Osteocyte (in vitro differentiated cells): ENCODE results near the gene RPRD2. TPM values are rescaled to one million over a fixed set of nuclear protein-coding genes. Genes with fewer than 3 reads are reported as not detected.

Source experiments
- DNase-seq: peaks from one replicate; pipeline ENCODE4 v3.0.0; 2021; ENCODE audit warnings: mixed read lengths; ENCODE audit not compliant: unreplicated experiment; ENCODE audit errors: extremely low spot score
- H3K27ac Mint-ChIP-seq: one replicate; pipeline ENCODE4 v1.8.0; 2021; ENCODE audit warnings: mild to moderate bottlenecking, mixed read lengths; ENCODE audit not compliant: unreplicated experiment
- H3K27me3 Mint-ChIP-seq: one replicate; pipeline ENCODE4 v1.8.0; 2021; ENCODE audit warnings: mixed read lengths; ENCODE audit not compliant: unreplicated experiment
- H3K36me3 Mint-ChIP-seq: one replicate; pipeline ENCODE4 v1.8.0; 2021; ENCODE audit warnings: mixed read lengths; ENCODE audit not compliant: unreplicated experiment
- H3K4me1 Mint-ChIP-seq: one replicate; pipeline ENCODE4 v1.8.0; 2021; ENCODE audit warnings: mixed read lengths; ENCODE audit not compliant: unreplicated experiment
- H3K4me3 Mint-ChIP-seq: one replicate; pipeline ENCODE4 v1.8.0; 2021; ENCODE audit warnings: mild to moderate bottlenecking, moderate library complexity, mixed read lengths; ENCODE audit not compliant: unreplicated experiment
- H3K9me3 Mint-ChIP-seq: one replicate; pipeline ENCODE4 v1.8.0; 2021; ENCODE audit warnings: mixed read lengths; ENCODE audit not compliant: unreplicated experiment
- CTCF ChIP-seq: fragments of 200-600 bp; sonication (generic); IDR thresholded peaks from 2 replicates; pipeline ENCODE4 v1.5.0; 2021; ENCODE audit warnings: antibody characterized with exemption, mild to moderate bottlenecking, moderate library complexity
- total RNA-seq: library from RNA; stranded (reverse); gene quantifications from 2 replicates; pipeline ENCODE4 v1.2.1, GENCODE V29; 2021

The RPRD2 gene
- total RNA-seq, 1 donor from 2014 or later = 29.9 TPM

- no peak overlapping the region for H3K27ac Mint-ChIP-seq
- no peak overlapping the region for H3K4me3 Mint-ChIP-seq
- H3K27me3 Mint-ChIP-seq = no peaks in the 10 kb centered on the region
- no peak for TF ChIP-seq CTCF
- H3K4me1 Mint-ChIP-seq = peaks cover 21% of the 10 kb centered on the region
- H3K9me3 Mint-ChIP-seq = no peaks in the 10 kb centered on the region
- DNase-seq = no peak
- peaks cover 5% of the 10 kb centered on the region for H3K36me3 Mint-ChIP-seq
Observed at GRCh38 chr1:150410582-150411101, 46.7 kb downstream of the RPRD2 start.

GRCh38 chr1:150414592-150414991, 50.6 kb downstream of the RPRD2 start:
- H3K4me1 Mint-ChIP-seq = peaks cover 2% of the 10 kb centered on the region
- H3K27ac Mint-ChIP-seq = no peak overlapping the region
- no peak overlapping the region for H3K4me3 Mint-ChIP-seq
- no peaks in the 10 kb centered on the region for H3K27me3 Mint-ChIP-seq
- no peak for DNase-seq
- TF ChIP-seq CTCF = no peak
- no peaks in the 10 kb centered on the region for H3K9me3 Mint-ChIP-seq
- peaks cover 9% of the 10 kb centered on the region for H3K36me3 Mint-ChIP-seq

DNA sequence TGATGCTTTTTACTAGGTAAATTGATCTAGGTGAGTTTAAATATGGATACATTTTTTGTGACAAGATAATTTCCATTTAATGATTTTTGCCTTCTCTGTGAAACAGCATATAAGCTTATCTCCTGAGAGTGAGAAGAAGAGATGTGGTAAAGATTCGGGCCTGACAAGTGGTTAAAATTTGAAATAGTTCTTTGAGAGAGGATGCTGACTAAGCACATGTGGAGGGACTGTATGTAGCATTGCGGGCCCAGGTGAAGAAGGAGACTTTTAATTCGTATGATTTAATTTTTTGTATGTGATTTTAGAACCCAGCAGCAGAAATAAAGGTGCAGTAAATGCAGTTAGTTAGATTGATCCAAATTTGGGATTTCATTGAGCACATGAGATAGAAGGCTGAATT, 51.9 kb downstream of the RPRD2 start:
- Mint-ChIP-seq H3K4me1 (no peaks in the 10 kb centered on the region), H3K27me3 (no peaks in the 10 kb centered on the region), H3K36me3 (peaks cover 10% of the 10 kb centered on the region), H3K9me3 (no peaks in the 10 kb centered on the region), H3K27ac (no peak overlapping the region), H3K4me3 (no peak overlapping the region)
- no peak for DNase-seq
- TF ChIP-seq CTCF = no peak

DNA sequence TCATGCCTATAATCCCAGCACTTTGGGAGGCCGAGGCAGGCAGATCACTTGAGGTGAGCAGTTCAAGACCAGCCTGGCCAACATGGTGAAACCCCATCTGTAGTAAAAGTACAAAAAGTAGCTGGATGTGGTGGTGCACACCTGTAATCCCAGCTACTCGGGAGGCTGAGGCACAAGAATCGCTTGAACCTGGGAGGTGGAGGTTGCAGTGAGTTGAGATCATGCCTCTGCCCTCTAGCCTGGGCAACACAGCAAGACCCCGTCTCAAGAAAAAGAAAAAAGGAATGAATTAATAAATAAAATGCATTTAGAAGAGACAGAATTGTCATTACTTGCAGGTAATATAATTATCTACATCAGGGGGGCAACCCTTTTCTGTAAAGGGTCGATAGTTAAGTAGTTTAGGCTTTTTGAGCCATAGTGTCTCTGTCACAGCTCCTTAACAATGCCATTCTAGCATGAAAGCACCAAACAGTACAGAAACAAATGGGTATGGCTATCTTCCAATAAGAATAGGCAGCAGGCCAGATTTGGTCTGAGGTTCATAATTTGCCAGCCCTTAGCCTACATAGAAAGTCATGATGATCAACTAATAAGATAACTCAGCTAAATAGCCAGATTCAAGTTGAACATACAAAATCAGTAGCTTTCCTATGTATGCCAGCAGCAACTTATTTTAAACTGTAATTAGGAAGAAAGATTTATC, 56.8 kb downstream of the RPRD2 start:
- DNase-seq = no peak
- TF ChIP-seq CTCF = no peak
- Mint-ChIP-seq H3K9me3 (no peaks in the 10 kb centered on the region), H3K4me1 (no peaks in the 10 kb centered on the region), H3K27ac (no peak overlapping the region), H3K4me3 (no peak overlapping the region), H3K27me3 (no peaks in the 10 kb centered on the region), H3K36me3 (peaks cover 13% of the 10 kb centered on the region)

GRCh38 chr1:150422541-150422940, 58.6 kb downstream of the RPRD2 start:
- no peak overlapping the region for H3K27ac Mint-ChIP-seq
- DNase-seq = no peak
- H3K9me3 Mint-ChIP-seq = no peaks in the 10 kb centered on the region
- no peak overlapping the region for H3K4me3 Mint-ChIP-seq
- no peak for TF ChIP-seq CTCF
- peaks cover 13% of the 10 kb centered on the region for H3K36me3 Mint-ChIP-seq
- no peaks in the 10 kb centered on the region for H3K4me1 Mint-ChIP-seq
- H3K27me3 Mint-ChIP-seq = no peaks in the 10 kb centered on the region
